ENCODE results near the gene UPF2.

Gene UPF2

DNA sequence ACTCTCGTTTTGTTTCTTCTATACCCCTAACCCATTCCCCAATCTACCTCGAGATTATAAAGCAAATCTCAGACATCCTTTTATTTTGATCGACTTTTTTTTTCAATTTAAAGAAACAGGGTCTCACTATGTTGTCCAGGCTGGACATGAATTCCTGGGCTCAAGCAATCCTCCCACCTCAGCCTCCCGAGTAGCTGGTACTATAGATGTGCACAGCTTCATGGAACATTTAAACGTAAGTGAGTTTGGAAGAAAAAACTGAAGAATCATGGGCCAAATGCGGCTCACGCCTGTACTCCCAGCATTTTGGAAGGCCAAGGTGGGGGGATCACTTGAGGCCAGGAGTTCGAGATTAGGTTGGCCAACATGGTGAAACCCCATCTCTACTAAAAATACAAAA is 96.0 kb downstream of the UPF2 start:
- no peak for DNase-seq (ENCODE audit: extremely low read depth, low read depth)
- TF ChIP-seq, protein P1, sequence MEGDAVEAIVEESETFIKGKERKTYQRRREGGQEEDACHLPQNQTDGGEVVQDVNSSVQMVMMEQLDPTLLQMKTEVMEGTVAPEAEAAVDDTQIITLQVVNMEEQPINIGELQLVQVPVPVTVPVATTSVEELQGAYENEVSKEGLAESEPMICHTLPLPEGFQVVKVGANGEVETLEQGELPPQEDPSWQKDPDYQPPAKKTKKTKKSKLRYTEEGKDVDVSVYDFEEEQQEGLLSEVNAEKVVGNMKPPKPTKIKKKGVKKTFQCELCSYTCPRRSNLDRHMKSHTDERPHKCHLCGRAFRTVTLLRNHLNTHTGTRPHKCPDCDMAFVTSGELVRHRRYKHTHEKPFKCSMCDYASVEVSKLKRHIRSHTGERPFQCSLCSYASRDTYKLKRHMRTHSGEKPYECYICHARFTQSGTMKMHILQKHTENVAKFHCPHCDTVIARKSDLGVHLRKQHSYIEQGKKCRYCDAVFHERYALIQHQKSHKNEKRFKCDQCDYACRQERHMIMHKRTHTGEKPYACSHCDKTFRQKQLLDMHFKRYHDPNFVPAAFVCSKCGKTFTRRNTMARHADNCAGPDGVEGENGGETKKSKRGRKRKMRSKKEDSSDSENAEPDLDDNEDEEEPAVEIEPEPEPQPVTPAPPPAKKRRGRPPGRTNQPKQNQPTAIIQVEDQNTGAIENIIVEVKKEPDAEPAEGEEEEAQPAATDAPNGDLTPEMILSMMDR (IDR thresholded peaks at IDR 0.05; ENCODE audit: low read depth, low read length, missing control alignments): no peak

DNA sequence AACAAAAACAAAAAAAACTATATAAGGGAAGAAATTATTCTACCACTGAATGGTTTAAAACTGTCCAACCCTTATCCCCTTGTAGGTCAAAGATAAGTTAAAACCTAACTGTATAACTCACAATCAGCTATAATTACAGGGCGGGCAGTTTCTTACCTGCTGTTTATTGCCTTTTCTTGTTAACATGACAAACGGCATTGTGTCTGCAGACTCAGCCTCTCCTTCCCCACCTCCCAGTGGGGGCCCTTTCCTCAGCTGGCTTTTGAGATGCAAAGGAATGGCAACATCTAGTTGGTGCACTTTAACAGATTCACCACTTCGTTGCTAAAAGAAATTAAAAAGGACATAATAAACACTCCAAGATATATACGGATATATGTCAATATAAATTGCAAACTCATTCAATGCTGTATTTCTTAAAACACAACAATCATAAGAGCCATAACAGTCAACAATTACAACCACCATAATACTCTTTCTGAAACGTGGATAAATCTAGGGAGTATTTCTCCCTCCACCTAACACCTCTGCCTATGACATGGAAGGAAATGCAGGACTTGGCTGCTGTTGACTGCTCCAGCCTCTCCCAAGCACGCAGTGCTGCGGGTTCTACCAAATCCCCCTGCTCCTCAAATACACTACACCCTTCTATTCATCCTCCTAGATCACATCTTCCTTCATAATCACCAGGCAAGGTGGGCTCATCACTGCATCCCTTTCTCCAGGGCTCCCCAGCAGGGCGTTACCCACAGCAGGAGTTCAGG is 106.0 kb downstream of the UPF2 start:
- no peak overlapping the region for H3K4me3 ChIP-seq (replicated peaks; ENCODE audit: low read depth, low read length)
- no peak for DNase-seq (ENCODE audit: extremely low read depth, low read depth)
- TF ChIP-seq, protein P1 (IDR thresholded peaks at IDR 0.05; ENCODE audit: low read depth, low read length, missing control alignments): no peak

More for the DNA sequence above, 96.0 kb downstream of the UPF2 start:
- H3K4me3 ChIP-seq (replicated peaks; ENCODE audit: low read depth, low read length): no peak overlapping the region

DNA sequence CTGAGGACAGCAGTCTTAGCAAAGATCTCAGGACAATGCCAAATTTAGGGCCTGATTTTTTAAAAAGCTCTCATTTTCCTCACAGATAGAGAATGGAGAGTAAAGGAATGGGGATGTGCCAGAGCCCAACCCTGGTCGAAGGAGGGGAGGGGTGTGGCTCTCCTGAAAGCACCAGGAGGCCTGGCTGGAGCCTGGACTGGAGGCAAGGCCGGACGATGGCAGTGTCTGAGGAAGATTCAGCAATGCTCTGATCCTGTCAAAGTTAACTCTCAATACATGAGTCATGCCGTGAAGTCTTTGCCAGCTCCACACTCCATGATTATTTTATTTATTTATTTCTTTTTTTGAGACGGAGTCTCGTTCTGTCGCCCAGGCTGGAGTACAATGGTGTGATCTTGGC is 108.3 kb downstream of the UPF2 start:
- H3K4me3 ChIP-seq (replicated peaks; ENCODE audit: low read depth, low read length): no peak overlapping the region
- TF ChIP-seq, protein P1 (IDR thresholded peaks at IDR 0.05; ENCODE audit: low read depth, low read length, missing control alignments): no peak
- DNase-seq (ENCODE audit: extremely low read depth, low read depth): no peak

DNA sequence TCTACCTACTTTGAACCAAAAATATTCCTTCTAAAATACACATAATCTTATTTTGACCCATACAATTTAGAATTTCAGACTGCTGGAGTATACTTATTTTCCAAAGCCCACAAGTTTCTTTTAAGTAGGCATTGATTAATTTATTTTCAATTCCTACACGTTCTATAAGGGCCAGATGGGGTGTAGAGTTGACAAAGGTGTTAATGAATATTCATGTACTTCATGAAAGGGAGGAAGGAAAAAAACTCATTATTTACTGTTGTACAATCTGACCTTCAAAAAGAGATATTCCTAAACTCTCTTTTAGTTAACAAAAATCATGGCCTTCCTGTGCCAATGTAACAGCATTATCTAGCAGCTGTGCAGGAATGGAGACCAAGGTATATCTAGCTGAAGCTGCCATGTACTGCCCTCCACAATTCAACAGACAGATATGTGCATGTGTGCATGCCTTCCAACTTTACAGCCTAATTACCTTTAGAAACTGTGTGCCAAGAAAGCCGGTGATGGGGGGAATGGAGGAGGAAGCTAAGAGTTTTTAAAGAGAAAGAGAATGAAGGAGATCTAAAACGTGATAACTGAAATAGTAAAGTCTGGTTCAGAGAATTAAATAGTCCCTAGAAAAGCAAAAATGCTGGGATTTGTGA is 108.9 kb downstream of the UPF2 start:
- TF ChIP-seq, protein P1 (IDR thresholded peaks at IDR 0.05; ENCODE audit: low read depth, low read length, missing control alignments): no peak
- no peak for DNase-seq (ENCODE audit: extremely low read depth, low read depth)
- no peak overlapping the region for H3K4me3 ChIP-seq (replicated peaks; ENCODE audit: low read depth, low read length)

DNA sequence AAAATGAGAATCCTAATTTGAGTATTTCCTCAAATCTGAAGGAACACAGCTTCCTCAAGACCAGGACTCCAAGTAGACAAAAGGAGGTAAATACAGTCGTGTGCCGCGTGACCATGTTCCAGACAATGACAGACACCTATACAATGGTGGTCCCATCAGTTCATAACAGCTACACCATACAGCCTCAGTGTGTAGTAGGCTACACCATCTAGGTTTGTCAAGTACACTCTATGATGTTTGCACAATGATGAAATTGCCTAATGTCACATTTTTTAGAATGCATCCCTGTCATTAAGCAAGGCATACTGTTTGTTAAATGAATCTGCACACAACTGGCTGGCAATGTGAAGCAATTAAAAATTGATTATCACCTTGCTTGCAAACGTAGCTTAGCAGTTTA is 111.6 kb downstream of the UPF2 start:
- DNase-seq (ENCODE audit: extremely low read depth, low read depth): no peak
- no peak overlapping the region for H3K4me3 ChIP-seq (replicated peaks; ENCODE audit: low read depth, low read length)
- TF ChIP-seq, protein P1 (IDR thresholded peaks at IDR 0.05; ENCODE audit: low read depth, low read length, missing control alignments): no peak

DNA sequence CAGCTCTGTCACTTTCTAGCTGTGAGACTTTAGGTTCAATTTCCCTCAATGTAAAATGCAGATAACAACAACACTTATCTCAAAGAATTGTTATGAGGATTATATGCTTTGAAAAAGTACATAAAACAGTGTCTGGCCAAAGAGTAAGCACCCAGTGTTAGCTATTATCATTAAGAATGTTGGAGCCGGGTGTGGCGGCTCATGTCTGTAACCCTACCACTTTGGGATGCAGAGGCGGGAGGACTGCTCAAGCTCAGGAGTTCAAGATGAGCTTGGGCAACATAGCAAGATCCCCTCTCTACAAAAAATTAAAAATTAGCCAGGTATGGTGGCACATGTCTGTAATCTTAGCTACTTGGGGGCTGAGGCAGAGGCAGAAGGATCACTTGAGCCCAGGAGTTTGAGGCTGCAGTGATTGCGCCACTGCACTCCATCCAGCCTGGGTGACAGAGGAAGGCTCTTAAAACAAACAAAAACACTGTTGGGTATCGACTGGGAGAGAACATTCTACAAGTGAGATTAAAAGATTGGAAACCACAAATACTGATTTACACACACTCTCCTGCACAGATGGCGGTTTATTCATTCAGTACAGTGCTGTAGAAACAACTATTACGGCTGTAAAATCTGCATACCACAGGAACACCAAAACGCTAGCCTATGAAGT is 112.2 kb downstream of the UPF2 start:
- no peak overlapping the region for H3K4me3 ChIP-seq (replicated peaks; ENCODE audit: low read depth, low read length)
- TF ChIP-seq, protein P1 (IDR thresholded peaks at IDR 0.05; ENCODE audit: low read depth, low read length, missing control alignments): no peak

More for the DNA sequence above, 112.2 kb downstream of the UPF2 start:
- DNase-seq (ENCODE audit: extremely low read depth, low read depth): no peak
